ENCODE measurements around the gene RALA. TPM values are rescaled to one million over a fixed set of nuclear protein-coding genes. Genes with fewer than 3 reads are reported as not detected.

The RALA gene
- total and polyA plus RNA-seq, 2 of the 13 experiments (the other 11 are each of a cell fraction or from before 2014, with no cell fraction given), result 11.8 to 19.5 TPM

DNA sequence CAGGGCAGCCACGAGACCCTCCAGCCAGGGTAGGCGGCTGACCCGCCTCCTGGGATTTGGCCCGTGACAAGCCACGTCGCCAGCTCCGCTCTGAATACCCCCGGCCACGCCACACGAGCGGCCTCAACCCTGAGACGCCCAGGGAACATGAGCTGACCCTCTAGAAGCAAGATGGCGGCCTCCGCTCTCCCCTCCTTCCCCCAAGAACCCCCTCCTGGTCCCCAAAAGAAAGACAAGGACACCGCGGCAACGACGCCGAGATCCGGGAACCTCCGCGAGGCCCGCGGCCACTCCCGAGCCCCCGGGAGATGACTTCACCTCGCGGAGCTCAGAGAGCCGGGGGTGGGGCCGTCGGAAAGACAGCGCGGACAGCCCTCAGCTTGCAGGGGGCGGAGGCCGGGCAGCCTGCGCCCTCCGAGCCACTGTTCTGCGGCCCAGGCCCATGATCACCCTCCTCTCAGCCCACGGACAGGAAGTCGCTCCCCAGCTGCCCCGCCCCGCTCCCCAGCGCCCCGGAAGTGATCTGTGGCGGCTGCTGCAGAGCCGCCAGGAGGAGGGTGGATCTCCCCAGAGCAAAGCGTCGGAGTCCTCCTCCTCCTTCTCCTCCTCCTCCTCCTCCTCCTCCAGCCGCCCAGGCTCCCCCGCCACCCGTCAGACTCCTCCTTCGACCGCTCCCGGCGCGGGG lies at the start of gene RALA (continued):
- TF ChIP-seq NCOA1 (CRISPR knock-in tag; IDR thresholded peaks at IDR 0.05) (no peak), ZNF563 (CRISPR knock-in tag; IDR thresholded peaks at IDR 0.05) (no peak), ZBTB20 (CRISPR knock-in tag; IDR thresholded peaks at IDR 0.05; ENCODE audit: borderline replicate concordance, low read depth) (no peak; the same call in 1 of the 2 replicates), ZNF589 (CRISPR knock-in tag; conservative IDR thresholded peaks at IDR 0.05) (no peak), ZFAT (CRISPR knock-in tag; conservative IDR thresholded peaks at IDR 0.05) (no peak), NFIC (IDR thresholded peaks at IDR 0.05; ENCODE audit: low read length) (no peak), EHMT2 (IDR thresholded peaks at IDR 0.05; ENCODE audit: borderline replicate concordance, low read depth, low read length) (no peak), RFXAP (CRISPR knock-in tag; IDR thresholded peaks at IDR 0.05; ENCODE audit: borderline replicate concordance) (no peak), ZNF264 (CRISPR knock-in tag; IDR thresholded peaks at IDR 0.05) (0 out of 2 replicates have a peak, but pooled peaks have one; percentile 1), NFIB (CRISPR knock-in tag; IDR thresholded peaks at IDR 0.05; ENCODE audit: borderline replicate concordance) (no peak), RBAK (CRISPR knock-in tag; IDR thresholded peaks at IDR 0.05) (no peak), U2AF2 (IDR thresholded peaks at IDR 0.05; ENCODE audit: low read depth, low read length) (no peak), SP2 (CRISPR knock-in tag; IDR thresholded peaks at IDR 0.05) (peak; percentile 78), ARHGAP35 (CRISPR knock-in tag; IDR thresholded peaks at IDR 0.05; ENCODE audit: borderline replicate concordance) (no peak), ZNF143 (CRISPR knock-in tag; IDR thresholded peaks at IDR 0.05) (no peak)
- TF ChIP-seq, protein P1, sequence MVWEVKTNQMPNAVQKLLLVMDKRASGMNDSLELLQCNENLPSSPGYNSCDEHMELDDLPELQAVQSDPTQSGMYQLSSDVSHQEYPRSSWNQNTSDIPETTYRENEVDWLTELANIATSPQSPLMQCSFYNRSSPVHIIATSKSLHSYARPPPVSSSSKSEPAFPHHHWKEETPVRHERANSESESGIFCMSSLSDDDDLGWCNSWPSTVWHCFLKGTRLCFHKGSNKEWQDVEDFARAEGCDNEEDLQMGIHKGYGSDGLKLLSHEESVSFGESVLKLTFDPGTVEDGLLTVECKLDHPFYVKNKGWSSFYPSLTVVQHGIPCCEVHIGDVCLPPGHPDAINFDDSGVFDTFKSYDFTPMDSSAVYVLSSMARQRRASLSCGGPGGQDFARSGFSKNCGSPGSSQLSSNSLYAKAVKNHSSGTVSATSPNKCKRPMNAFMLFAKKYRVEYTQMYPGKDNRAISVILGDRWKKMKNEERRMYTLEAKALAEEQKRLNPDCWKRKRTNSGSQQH (CRISPR knock-in tag; IDR thresholded peaks at IDR 0.05; ENCODE audit: low read depth), result peak; percentile 51; the same call in 1 of the 2 replicates
- TF ChIP-seq, protein P2, sequence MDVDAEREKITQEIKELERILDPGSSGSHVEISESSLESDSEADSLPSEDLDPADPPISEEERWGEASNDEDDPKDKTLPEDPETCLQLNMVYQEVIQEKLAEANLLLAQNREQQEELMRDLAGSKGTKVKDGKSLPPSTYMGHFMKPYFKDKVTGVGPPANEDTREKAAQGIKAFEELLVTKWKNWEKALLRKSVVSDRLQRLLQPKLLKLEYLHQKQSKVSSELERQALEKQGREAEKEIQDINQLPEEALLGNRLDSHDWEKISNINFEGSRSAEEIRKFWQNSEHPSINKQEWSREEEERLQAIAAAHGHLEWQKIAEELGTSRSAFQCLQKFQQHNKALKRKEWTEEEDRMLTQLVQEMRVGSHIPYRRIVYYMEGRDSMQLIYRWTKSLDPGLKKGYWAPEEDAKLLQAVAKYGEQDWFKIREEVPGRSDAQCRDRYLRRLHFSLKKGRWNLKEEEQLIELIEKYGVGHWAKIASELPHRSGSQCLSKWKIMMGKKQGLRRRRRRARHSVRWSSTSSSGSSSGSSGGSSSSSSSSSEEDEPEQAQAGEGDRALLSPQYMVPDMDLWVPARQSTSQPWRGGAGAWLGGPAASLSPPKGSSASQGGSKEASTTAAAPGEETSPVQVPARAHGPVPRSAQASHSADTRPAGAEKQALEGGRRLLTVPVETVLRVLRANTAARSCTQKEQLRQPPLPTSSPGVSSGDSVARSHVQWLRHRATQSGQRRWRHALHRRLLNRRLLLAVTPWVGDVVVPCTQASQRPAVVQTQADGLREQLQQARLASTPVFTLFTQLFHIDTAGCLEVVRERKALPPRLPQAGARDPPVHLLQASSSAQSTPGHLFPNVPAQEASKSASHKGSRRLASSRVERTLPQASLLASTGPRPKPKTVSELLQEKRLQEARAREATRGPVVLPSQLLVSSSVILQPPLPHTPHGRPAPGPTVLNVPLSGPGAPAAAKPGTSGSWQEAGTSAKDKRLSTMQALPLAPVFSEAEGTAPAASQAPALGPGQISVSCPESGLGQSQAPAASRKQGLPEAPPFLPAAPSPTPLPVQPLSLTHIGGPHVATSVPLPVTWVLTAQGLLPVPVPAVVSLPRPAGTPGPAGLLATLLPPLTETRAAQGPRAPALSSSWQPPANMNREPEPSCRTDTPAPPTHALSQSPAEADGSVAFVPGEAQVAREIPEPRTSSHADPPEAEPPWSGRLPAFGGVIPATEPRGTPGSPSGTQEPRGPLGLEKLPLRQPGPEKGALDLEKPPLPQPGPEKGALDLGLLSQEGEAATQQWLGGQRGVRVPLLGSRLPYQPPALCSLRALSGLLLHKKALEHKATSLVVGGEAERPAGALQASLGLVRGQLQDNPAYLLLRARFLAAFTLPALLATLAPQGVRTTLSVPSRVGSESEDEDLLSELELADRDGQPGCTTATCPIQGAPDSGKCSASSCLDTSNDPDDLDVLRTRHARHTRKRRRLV (CRISPR knock-in tag; IDR thresholded peaks at IDR 0.05), result peak; percentile 24; the same call in 1 of the 2 replicates
- TF ChIP-seq, protein P3, sequence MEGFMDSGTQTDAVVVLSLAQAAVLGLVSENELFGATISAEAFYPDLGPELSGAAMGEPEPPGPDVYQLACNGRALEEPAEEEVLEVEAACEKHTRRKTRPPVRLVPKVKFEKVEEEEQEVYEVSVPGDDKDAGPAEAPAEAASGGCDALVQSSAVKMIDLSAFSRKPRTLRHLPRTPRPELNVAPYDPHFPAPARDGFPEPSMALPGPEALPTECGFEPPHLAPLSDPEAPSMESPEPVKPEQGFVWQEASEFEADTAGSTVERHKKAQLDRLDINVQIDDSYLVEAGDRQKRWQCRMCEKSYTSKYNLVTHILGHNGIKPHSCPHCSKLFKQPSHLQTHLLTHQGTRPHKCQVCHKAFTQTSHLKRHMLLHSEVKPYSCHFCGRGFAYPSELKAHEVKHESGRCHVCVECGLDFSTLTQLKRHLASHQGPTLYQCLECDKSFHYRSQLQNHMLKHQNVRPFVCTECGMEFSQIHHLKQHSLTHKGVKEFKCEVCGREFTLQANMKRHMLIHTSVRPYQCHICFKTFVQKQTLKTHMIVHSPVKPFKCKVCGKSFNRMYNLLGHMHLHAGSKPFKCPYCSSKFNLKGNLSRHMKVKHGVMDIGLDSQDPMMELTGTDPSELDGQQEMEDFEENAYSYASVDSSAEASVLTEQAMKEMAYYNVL (CRISPR knock-in tag; IDR thresholded peaks at IDR 0.05; ENCODE audit: borderline replicate concordance), result no peak
- TF ChIP-seq, protein P4, sequence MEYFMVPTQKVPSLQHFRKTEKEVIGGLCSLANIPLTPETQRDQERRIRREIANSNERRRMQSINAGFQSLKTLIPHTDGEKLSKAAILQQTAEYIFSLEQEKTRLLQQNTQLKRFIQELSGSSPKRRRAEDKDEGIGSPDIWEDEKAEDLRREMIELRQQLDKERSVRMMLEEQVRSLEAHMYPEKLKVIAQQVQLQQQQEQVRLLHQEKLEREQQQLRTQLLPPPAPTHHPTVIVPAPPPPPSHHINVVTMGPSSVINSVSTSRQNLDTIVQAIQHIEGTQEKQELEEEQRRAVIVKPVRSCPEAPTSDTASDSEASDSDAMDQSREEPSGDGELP (IDR thresholded peaks at IDR 0.05; ENCODE audit: borderline replicate concordance, low read depth), result peak; percentile 70; the same call in 1 of the 2 replicates
